K562 (cell line): ENCODE measurements around the gene FNDC4. TPM values are rescaled to one million over a fixed set of nuclear protein-coding genes. Genes with fewer than 3 reads are reported as not detected.

Experiments used
- AFF1 ChIP-seq, 2 experiments: fragments of 450-650 bp; IDR thresholded peaks; 2 replicates each; pipeline ENCODE4 v1.6.1; 2018; ENCODE audit warnings: mild to moderate bottlenecking in 2 of 2, low read depth in 1 of 2; ENCODE audit not compliant: partially characterized antibody in 2 of 2
- BHLHE40 ChIP-seq: IDR thresholded peaks from 2 replicates; pipeline ENCODE4 v1.6.1; 2011; ENCODE audit warnings: low read length, improper control_type of control experiment
- CBX2 ChIP-seq: fragments of 200-600 bp; sonication (generic); IDR thresholded peaks from one replicate; pipeline ENCODE4 v1.6.1; 2012; ENCODE audit warnings: mild to moderate bottlenecking, low read length, inconsistent platforms; ENCODE audit not compliant: insufficient read depth, poor library complexity, severe bottlenecking
- CGGBP1 ChIP-seq: fragments of 250-450 bp; sonication (Bioruptor Pico); IDR thresholded peaks from 2 replicates; pipeline ENCODE4 v1.9.0; 2021; ENCODE audit warnings: mild to moderate bottlenecking
- CHD2 ChIP-seq: IDR thresholded peaks from 2 replicates; pipeline ENCODE4 v1.6.1; 2011; ENCODE audit warnings: low read depth, low read length
- CTCF ChIP-seq, 3 experiments: IDR thresholded peaks in 2 of 3; conservative IDR thresholded peaks in 1 of 3; 2 replicates each; pipeline ENCODE4 v1.5.1; 2011 to 2012; ENCODE audit warnings: low read length in 3 of 3, mild to moderate bottlenecking in 3 of 3, control low read depth in 2 of 3, improper control_type of control experiment in 1 of 3, inconsistent platforms in 1 of 3, low read depth in 1 of 3, mixed read lengths in 1 of 3, moderate library complexity in 1 of 3; ENCODE audit not compliant: insufficient read depth in 2 of 3
- FUS ChIP-seq: fragments of 200-400 bp; formaldehyde crosslinking; optimal IDR thresholded peaks from 2 replicates; pipeline ENCODE3; 2017; ENCODE audit warnings: low read depth, low read length
- L3MBTL2 ChIP-seq: fragments of 450-650 bp; IDR thresholded peaks from 2 replicates; pipeline ENCODE4 v1.6.1; 2016; ENCODE audit warnings: mild to moderate bottlenecking, moderate library complexity
- MEF2D ChIP-seq: conservative IDR thresholded peaks from 2 replicates; pipeline ENCODE4 v1.6.1; 2016; ENCODE audit warnings: low read depth, missing genetic modification characterization, missing compliant biosample characterization
- THAP12 ChIP-seq: fragments of 250-450 bp; sonication (Bioruptor Pico); IDR thresholded peaks from 2 replicates; pipeline ENCODE4 v1.9.0; 2021; ENCODE audit warnings: mild to moderate bottlenecking, inconsistent platforms
- XRCC5 ChIP-seq: fragments of 200-400 bp; formaldehyde crosslinking; IDR thresholded peaks from 2 replicates; pipeline ENCODE4 v1.6.1; 2017; ENCODE audit warnings: low read depth, mild to moderate bottlenecking, low read length
- ZMIZ1 ChIP-seq, 2 experiments: fragments of 150-350 bp in 1 of 2; IDR thresholded peaks; 2 replicates each; pipeline ENCODE4 v1.6.1; 2012 to 2016; ENCODE audit warnings: low read depth in 2 of 2, low read length in 2 of 2, mild to moderate bottlenecking in 1 of 2, moderate library complexity in 1 of 2
- ZNF12 ChIP-seq: sonication (generic); formaldehyde crosslinking; IDR thresholded peaks from 2 replicates; pipeline ENCODE4 v1.4.0; 2020; ENCODE audit warnings: mild to moderate bottlenecking, missing genetic modification reagents
- polyA plus RNA-seq, 8 experiments: library from polyadenylated mRNA; depleted of rRNA in 4 of 8; stranded (reverse) in 5 of 8; unstranded in 3 of 8; fragments of >200 nt; fragmentation: Nextera tagmentation in 2 of 8; fragmentation: Illumina TruSeq in 1 of 8; extraction: Ambion mirVana in 2 of 8; extraction: Trizol in 1 of 8; gene quantifications; 2 replicates each; pipeline versions ENCODE4 v1.2.1 to v1.2.3, GENCODE V29; 2011 to 2014; ENCODE audit warnings: inconsistent platforms in 1 of 8, missing spikeins in 1 of 8
- total RNA-seq, 7 experiments: library from RNA; depleted of rRNA in 6 of 7; stranded (reverse); fragments of >200 nt in 6 of 7; fragmentation: Illumina TruSeq in 2 of 7; extraction: Trizol in 2 of 7; gene quantifications; 2 replicates each; pipeline versions ENCODE4 v1.2.1 to v1.2.3, GENCODE V29; 2011 to 2021; ENCODE audit warnings: low replicate concordance in 1 of 7

FNDC4 gene
- total and polyA plus RNA-seq, 9 of the 15 experiments (the other 6 are each of a cell fraction or from before 2014, with no cell fraction given): 0.28 to 4.9 (median 2.3) TPM

GRCh38 chr2:27489498-27490397 lies 5.3 kb downstream of the FNDC4 start, which contains the start of gene IFT172 (continued):
- no peak for TF ChIP-seq CBX2
- peak; percentile 61 for TF ChIP-seq BHLHE40
- peak; percentile 77 for TF ChIP-seq CHD2
- TF ChIP-seq CTCF (IDR thresholded peaks at IDR 0.05 in 2 of 3, conservative IDR thresholded peaks at IDR 0.05 in 1 of 3; ENCODE audit: insufficient read depth in 2 of 3, low read depth in 1 of 3, low read length in 3 of 3): peak in 1 of 3 experiments; percentile 9; a peak in 1 of 6 replicates
- no peak for TF ChIP-seq CGGBP1 (CRISPR knock-in tag)
- TF ChIP-seq MEF2D: no peak; the same call in 1 of the 2 replicates
- TF ChIP-seq THAP12 (CRISPR knock-in tag): peak; percentile 10; the same call in 1 of the 2 replicates
- no peak for TF ChIP-seq ZNF12 (CRISPR knock-in tag)
- no peak for TF ChIP-seq ZMIZ1 (IDR thresholded peaks at IDR 0.05; ENCODE audit: low read depth in 2 of 2, low read length in 2 of 2)
- TF ChIP-seq FUS: no peak
- peak; percentile 81 for TF ChIP-seq L3MBTL2
- TF ChIP-seq XRCC5: 0 out of 2 replicates have a peak, but pooled peaks have one; percentile 14
- TF ChIP-seq AFF1 (IDR thresholded peaks at IDR 0.05; ENCODE audit: low read depth in 1 of 2, partially characterized antibody in 2 of 2): no peak
